ENCODE data around the gene FAM227A.
A peak's percentile ranks its signal among the peaks of the same experiment; 100 is the strongest.
"Not testable (repeated sequence)": the region's sequence is repeated elsewhere in the genome, so short reads cannot be mapped to it uniquely, and the experiment has no call there.

The FAM227A gene

DNA sequence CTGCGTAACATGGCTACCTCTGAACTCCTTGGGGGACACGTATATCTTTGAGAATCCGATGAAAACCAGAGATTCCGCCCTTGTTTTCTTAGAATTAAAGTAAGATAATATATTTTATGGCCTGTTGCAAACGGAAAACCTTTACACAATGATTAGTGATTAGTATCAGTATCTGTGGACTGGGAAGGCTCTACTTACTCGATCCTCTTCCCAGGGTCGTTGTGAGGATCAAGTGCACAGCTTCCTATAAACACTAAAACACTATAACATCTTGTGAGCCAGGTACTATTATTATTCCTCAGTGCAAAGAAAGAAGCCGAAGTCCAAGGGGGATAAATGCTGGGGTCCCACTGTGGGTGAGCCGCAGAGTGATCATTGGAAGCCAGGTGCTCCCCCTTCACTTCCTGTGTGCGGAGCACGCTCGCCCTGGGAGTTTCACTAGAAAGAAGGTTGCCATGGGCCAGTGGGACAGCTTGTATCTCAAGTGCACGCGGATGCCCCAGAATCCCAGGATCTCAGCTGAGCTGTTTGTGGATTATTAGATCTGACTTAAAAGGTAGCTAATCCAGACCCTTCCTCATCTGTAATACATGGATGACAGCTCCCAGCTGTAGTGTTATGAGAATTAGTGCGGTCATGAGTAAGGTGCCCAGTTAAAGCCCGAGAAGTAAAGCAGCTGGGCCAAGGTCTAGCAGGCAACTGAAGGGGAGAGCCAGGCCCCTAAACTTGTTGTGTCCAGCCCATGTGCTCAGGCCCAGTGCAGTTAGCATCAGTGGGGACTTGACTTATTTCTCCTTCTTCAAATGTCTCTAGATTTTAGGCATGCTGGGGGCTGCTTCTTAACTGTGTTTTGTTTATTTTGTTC lies 1.1 kb upstream of the FAM227A start:
- DNase-seq = no peak

DNA sequence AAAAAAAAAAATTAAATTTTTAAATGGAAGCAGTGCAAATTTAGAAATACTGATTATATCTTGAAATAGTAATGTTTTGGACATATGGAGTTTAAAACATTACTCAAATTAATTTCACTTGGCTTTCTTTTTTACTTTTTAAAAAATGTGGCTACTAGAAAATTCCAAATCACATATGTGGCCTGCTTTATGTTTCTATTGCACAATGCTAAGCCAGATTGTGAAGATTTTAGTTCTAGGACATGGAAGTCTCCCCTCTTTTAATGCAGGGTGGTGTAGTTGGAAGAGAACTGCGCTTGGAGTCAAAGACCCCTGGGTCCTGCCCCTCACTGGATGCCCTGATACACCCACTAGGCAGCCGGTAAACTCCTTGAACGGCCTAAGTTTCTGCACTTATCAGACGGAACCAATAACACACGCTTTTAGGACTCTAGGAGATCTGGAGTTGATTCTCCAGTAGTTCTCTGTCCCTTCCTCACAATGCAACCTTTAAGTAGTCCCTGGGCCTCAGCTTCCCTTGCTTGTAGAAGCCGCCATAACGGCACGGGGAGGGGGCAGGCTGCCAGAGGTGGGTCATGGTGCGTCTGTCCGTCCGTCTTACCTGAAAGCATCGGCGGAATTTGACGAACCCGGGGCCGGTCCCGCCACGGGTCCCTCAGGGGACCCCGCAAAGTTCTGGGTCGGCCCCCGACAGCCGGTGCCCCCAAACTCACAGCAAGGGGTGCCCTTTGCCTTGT lies 505 bp downstream of the FAM227A start:
- DNase-seq = no peak

DNA sequence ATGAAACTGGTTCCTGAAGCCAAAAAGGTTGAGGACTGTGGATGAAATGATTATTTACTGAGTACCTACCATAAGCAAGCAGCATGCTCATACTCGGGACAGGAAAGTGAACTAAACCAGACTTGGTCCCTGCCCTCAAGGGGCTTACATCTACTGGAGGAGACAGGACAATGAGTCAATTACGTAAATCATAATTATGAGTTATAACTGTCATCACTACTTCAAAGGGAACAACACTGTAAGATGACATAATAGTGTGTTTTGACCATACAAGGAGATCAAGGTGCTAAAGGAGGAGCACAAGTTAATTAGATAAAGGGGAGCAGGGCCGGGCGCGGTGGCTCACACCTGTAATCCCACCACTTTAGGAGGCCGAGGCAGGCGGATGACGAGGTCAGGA lies 2.5 kb downstream of the FAM227A start:
- no peak for DNase-seq

DNA sequence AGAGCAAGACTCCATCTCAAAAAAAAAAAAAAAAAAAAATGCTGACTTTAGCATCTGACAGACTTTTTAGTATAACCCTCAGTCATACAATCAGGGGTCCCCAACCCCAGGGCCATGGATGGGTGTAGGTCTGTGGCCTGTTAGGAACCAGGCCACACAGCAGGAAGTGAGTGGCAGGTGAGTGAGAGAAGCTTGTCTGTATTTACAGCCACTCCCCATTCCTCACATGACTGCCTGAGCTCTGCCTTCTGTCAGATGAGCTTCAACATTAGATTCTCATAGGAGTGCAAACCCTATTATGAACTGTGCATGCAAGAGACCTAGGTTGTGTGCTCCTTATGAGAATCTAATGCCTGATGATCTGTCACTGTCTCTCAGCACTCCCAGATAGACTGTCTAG lies 3.3 kb downstream of the FAM227A start:
- DNase-seq = no peak

DNA sequence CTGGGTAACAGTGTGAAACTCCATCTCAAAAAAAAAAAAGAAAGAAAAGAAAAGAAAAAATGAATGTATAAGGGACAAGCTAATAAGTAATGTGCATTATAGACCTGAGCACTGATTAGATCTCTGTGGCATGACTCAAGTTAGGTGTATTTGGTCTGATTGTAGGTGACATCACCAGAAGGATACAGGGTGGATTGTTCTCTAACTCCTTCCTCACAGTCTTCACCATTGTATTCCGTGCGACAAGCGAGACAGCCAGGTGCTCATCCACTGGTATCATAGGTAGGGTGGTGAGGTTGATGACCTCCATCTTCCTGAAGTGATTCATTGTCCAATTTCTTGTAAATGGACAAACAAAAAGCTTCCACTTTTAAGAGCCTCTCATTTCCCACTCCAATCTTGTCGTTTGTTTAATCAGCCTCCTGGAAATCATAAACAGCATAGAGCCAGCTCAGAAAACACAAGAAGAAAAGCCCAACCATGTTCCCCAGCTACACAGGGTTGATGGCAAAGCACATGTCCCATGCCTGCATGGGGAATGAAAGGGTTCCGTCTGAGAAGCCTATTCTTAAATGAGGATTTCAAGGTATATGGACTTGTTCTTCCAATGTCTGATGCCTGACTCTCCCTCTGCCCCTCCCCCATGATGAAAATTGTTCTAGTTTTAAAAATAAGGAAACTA lies 6.2 kb downstream of the FAM227A start:
- no peak for DNase-seq

DNA sequence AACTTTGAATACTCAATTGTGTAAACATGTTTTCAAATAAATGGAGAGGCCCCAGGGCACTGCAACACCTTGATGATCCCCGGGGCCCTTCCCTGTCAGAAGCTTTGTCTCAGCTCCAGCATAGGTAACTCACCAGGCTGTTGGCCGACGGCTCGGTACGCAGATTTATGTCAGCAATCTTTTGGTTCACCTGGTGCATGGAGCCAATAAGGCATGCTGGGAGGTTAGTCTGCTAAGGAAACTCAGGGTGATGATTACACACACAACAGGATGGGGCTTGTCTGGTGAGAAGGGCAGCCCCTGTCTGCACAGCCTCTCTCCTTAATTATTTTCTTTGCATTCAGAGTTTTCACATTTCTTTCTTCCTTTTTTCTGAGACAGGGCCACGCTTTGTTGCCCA lies 10.8 kb downstream of the FAM227A start:
- peak; percentile 27 for DNase-seq

DNA sequence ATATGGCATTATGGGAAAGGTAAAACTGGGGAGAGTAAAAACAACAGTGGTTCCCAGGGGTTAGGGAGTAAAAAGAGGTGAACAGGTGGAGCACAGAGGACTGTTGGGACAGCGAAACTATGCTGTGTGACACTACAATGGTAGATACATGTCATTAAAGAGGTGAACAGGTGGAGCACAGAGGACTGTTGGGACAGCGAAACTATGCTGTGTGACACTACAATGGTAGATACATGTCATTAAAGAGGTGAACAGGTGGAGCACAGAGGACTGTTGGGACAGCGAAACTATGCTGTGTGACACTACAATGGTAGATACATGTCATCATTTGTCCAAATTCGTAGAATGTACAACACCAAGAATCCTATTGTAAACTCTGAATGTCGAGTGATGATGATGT lies 11.9 kb downstream of the FAM227A start:
- not testable (repeated sequence) for DNase-seq

DNA sequence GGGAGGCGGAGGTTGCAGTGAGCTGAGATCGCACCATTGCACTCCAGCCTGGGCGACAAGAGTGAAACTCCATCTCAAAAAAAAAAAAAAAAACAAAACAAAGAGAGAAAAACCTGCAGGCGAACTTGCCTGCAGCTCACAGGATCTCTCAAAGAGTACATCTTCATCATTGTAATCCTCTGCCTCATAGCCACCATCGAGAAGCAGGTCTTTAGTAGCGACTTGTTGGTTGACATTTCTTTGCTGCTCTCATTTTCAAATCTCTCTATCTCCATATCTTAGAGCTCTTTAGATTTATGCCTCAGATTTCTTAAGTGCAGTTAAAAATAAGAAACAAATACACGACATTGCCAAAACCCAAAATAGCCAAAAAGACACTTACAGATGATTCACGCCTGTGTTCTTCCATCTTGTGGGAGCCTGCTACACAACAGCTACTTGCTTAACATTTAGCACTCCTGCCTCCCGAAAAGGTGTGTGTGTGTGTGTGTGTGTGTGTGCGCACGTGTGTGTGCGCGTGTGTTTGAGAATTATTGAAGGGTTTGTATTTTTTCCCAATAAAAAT lies 14.6 kb downstream of the FAM227A start:
- DNase-seq = no peak

DNA sequence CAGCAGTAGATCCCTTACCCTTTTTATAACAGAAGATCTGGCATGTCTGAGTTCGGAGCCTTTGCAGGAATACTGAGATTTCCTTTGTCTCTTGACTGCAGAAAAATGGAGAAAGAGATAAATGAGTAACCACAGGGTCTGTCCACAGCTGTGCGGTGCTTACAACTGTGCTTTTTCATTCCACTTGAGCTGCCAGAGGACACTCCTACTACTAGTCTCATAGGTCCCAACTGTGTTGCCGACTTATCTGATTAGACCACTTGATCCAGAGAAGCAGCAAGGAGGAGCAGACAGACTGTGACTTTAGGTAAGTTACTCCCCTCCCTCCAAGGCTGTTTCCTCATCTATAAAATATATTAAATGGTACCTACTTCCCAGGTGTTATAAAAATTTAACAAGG lies 17.5 kb downstream of the FAM227A start:
- DNase-seq = no peak

DNA sequence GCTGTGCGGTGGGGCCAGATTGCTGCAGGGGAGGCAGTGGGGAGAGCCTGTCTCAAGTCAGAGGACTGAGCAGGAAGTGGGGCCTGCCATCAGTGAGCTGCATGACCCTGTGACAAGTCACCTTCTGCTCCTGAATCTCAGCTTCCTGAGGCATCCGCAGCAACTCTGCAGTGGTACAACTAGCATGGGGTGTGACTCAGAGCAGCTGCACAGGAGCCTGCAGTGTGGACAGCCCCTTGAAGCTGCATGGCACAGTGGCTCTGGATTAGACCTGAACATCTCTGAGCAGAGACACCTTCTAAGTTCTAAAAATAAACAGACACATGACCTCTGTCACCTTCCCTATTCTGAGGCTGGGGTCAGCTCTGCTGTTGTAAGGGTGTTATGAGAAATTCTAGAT lies 18.0 kb downstream of the FAM227A start:
- no peak for DNase-seq

DNA sequence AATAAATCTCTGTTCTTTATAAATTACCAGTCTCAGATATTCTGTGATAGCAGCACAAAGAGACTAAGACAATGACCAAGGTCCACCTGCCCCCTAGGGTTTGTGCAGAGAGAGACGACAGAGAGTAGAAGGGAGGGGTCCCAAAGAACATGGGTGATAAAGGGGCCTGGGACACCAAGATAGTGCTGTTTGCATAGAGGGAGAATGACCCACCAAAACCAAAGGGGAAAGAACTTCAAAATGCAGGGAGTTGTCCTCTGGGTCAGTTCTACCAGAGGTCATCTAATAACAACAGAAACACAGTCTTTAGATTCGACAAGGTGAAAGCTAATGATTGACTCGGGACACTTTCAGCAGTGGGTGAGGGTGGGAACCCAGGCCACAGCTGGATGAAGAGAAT lies 23.7 kb downstream of the FAM227A start:
- no peak for DNase-seq

DNA sequence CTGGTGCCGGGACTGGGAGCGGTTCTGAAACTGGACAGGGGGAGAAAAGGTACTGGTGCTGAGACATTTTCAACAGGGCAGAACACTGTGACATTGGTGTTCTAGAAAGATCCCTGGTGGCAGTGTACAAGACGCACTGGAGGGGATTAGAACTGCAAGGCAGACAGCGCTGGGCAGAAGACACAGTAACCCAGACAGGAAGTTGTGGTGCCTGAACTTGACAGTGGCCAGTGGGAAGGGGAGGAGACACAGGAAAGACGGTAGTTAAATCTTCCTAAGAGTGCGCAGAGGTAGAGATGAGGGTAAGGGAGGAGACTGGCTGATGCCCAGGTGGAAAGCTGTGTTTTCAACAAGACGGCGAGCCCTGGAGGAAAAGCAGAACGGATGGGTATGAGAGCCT lies 24.5 kb downstream of the FAM227A start:
- peak; percentile 69 for DNase-seq

DNA sequence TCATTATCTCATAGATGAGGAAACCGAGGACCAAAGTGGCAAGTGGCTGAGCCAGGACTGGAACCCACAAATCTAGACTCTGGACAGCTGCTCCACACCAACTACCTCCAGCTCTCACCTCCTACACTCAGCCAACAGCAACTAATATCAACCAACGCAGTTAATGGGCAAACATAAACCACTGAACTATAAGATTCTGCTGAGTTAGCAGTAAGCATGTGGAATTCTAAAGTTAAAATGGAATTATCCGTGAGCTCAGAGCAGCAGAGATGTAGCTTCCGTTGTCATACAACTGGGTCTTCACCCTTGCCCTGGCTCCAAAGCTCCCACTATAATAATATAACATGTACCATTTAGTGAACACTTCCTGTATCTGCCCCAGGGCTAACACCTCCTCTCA lies 27.1 kb downstream of the FAM227A start:
- no peak for DNase-seq

DNA sequence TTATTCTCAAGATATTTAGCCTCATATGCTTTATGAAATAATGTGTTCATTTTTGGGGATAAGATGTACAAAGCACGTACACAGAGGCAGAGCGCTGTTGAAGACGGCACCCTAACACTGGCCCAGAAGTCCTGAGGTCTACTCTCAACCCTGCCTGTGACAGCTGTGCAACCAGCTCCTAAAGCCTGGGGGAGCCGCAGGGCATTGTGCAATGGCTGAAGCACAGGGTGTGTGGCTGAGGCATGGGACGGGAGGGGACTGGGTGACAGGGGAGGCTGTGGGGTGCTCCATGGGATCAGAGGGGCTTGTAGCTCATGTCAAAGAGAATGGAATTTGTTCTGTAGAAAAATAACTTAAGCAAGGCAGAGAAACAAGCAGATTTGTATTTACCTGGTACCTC lies 27.7 kb downstream of the FAM227A start:
- DNase-seq = peak; percentile 64

DNA sequence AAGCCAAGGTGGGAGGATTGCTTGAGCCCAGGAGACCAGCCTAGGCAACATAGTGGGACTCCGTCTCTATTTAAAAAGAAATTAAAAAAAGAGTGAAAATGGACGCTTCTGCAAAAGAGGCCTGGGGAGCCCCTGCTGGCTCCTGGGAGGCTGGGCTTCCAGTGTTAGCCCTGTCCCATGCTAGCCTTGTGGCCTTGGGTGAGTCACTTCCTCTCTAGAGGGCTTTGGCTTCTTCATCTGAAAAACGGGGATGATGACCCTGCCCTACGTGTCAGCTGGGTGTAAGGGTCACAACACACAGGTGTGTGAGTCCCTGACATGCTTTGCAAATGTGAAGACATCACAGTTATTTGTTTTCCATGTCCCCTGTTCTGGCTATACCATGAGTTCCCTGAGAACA lies 32.8 kb downstream of the FAM227A start:
- DNase-seq = peak; percentile 40

DNA sequence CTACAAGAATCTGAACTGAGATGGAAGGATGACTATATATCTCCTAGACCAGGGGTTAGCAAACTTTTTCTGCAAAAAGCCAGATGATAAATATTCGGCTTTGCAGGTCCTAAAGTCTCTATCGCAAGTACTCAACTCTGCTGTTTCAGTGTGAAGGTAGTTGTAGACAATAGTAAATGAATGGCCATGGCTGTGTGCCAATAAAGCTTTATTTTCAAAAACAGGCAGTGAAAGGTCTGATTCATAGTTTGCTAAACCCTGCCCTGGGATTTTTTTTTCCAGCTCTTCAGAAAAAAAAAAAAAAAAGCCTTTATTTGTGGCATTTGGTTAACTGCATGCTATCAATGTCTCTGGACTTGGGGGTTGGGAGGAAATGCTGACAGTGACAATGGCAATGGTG lies 37.5 kb downstream of the FAM227A start:
- DNase-seq = peak; percentile 2

DNA sequence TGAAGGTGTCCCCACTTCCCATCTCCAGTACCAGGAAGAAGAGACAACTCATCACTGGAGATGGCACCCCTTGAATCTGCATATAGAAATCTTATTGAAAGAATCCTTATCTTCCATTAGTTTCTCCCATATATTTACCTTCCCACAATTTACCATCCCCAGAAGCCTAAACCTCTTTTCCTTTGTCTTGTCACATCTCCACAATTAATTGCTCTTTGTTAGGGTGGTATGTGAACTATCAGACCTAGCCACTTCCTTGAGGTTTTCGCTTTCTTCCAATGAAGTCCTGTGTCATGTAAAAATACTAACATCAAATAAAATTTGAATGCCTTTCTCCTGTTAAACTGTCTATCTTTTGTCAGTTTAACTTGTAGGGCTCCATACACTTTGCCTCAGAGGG lies 37.9 kb downstream of the FAM227A start:
- no peak for DNase-seq

DNA sequence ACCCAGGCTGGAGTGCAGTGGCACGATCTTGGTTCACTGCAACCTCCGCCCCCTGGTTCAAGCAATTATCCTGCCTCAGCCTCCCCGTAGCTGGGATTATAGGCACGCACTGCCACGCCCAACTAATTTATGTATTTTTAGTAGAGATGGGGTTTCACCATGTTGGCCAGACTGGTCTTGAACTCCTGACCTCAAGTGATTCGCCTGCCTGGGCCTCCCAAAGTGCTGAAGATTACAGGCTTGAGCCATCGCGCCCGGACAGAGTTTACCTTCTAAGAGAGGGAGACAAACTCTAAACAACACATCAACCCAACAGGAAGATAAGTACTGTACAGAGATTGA lies 41.2 kb downstream of the FAM227A start:
- not testable (repeated sequence) for DNase-seq

DNA sequence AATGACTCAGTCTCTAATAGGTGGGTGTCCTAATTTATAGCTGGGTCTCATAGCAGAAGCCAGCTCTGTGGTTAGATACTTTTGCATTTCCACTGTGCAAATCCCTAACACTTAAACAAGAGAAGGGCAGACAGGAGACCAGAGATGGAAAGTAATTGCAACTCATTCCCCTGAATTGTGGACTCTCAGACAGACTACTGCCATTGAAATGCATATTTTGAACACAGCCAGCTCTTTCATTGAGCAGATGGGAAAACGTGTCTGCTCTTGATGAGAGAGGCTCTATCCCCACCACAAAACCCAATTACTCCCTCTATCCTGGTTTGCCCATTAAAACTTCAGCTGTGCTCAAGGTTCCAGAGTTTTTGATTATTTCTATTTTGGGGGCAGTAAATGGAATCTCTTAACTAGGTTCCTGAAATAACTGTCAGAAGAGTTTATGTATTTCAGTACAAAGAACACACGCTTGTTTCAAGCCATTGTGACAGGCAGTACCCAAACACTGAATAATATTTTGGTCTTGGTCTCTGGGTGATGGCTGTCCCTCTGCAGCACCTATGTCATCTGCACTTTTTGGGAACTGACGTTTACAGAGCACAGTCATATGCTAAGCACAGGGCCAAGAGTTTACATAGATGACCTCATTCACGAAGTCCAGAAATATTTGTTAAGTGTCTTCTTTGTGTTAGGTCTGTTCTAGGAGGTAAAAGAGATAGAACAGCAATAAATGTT lies 41.7 kb downstream of the FAM227A start:
- DNase-seq = no peak

DNA sequence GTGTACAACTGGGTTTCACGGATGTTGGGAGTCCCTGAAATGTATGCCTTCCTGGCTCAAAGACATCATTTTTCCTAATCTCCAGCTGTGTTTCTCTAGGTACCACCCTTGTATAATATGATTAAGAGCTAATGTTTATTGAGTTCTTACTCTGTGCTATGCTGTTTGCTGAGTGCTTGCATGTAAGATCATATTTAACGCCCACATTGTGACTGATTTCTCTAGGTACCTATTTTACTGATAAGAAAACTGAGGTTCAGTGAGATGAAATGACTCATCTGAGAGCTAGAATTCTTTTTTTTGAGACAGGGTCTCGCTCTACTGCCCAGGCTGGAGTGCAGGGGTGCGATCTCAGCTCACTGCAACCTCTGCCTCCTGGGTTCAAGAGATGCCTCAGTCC lies 42.6 kb downstream of the FAM227A start:
- no peak for DNase-seq

DNA sequence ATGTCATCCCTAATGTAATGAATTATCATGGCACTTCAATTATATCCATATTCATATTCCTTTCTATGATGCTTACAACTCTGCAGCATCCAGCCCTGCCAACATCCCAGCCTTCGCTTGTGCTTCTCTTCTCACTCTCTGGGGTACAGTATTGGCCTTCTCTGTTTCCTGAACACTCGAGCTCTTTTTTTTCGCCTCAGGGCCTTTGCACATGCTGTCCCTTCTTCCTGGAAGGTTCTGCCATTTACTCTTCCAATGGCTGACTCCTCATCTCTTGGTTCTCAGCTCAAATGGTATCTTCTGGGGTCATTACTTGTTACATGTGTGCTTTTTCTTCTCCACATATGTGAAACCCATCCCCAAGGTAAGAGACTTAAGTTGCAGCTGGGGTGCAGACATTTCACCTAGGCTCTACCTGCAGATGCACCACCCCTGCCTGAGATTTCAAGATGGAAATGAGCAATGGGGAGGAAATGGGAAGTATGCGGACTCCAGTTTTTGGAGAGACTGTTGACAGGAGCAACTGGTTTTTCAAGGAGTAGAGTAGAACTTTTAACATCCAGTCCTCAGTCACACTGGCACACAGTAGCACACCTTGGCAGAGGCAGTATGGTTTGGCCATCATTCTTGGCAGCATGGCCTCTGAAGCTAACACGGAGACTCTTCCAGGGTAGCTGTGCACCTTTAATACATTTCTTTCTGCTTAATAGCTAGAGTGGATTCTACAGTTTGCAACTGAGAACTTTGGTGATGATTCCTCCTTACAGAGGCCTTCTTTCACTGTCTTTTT lies 43.8 kb downstream of the FAM227A start:
- no peak for DNase-seq

DNA sequence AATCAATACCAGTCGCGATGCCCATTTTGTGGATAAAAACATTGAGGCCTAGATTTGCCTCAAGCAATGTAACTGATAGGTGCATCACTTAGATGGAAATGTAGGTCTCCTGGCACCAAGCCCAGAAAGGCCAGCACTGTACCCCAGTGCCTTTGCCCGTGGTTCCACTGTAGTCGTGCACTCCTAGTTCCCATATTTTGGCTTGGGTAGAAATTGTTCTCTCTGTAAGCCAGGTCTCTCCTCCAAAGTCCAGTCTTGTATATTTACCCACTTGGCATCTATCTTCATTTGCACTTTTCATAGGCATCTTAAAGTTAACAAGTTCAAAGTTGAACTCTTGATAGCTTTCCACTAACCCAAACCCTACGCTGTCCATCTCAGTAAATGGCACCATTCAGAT lies 44.6 kb downstream of the FAM227A start:
- DNase-seq = no peak

All from MV-4-11 (cell line).